ENCODE measurements around the gene ITGAV.

- no peak for TF ChIP-seq POLR2A (IDR thresholded peaks at IDR 0.05; ENCODE audit: low read depth)
- no peak for TF ChIP-seq CTCF (IDR thresholded peaks at IDR 0.05)
- no peak for TF ChIP-seq EP300 (IDR thresholded peaks at IDR 0.05)
Observed at GRCh38 chr2:186714611-186715010, 124.8 kb downstream of the ITGAV start.

Data from esophagus muscularis mucosa (tissue), 4 donors.